HG03095 (cell line): ENCODE data around the gene IRF4.

Source experiments
- ATAC-seq: cut with Tn5 transposase; IDR thresholded peaks from one replicate; pipeline ENCODE4 v1.9.1; 2021; ENCODE audit warnings: moderate library complexity; ENCODE audit not compliant: unreplicated experiment

IRF4 gene

GRCh38 chr6:456358-456867 lies 64.9 kb downstream of the IRF4 start:
- ATAC-seq, result no peak

- no peak for ATAC-seq
Measured at GRCh38 chr6:456887-457286, 65.3 kb downstream of the IRF4 start.
